ENCODE results near the gene SLC7A7. TPM values are rescaled to one million over a fixed set of nuclear protein-coding genes. Genes with fewer than 3 reads are reported as not detected.

The SLC7A7 gene
- total and polyA plus RNA-seq, 4 donors = 2.8 to 14.3 (median 8.8) TPM

DNA sequence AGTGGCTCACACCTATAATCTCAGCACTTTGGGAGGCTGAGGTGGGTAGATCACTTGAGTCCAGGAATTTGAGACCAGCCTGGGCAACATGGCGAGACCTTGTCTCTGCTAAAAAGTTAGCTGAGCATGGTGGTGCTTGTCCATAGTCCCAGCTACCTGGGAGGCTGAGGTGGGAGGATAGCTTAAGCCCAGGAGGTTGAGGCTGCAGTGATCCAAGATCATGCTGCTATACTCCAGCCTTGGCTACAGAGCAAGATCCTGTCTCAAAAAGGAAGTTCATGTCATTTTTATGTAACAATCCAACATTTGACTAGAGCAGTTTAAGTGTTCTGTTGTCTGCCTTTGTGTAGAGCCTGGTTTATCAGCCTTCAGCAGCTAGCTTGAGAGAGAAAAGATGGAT lies 42.5 kb downstream of the SLC7A7 start:
- H3K27me3 ChIP-seq (ENCODE audit: control insufficient read depth in 4 of 4, insufficient read depth in 4 of 4, low read length in 3 of 4) = no peaks in the 10 kb centered on the region
- WGBS = 98% methylated on average over 1 of the region's 1 CpG
- DNase-seq (ENCODE audit: low spot score) = no peak

DNA sequence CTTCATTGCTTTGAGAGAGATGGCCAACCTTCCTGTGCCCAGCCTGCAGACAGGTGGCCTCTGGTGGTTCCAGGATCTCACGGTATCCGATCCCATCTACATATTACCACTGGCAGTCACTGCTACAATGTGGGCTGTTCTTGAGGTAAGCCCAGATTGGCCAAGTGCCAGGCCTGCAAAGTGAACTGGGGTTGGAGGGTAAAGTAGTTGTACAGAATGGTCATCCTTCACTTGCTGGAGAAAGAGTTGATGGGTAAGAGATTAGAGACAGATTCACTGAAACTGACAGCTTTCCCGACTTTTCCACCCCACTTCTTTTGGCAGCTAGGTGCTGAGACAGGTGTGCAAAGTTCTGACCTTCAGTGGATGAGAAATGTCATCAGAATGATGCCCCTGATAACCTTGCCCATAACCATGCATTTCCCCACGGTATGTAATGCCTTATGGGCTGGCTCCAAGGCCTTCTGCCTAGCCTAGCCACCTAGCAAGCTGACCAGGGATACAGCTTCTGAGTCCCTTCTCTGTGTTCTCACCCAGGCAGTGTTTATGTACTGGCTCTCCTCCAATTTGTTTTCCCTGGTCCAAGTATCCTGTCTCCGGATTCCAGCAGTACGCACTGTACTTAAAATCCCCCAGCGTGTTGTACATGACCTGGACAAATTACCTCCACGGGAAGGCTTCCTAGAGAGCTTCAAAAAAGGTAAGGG lies 44.6 kb downstream of the SLC7A7 start:
- Histone ChIP-seq H3K36me3 (ENCODE audit: control insufficient read depth in 4 of 4, insufficient read depth in 3 of 4, low read depth in 1 of 4, low read length in 3 of 4) (peaks cover 14 to 52% (median 34%) of the 10 kb centered on the region in 4 donors), H3K27me3 (ENCODE audit: control insufficient read depth in 4 of 4, insufficient read depth in 4 of 4, low read length in 3 of 4) (no peaks in the 10 kb centered on the region), H3K4me3 (ENCODE audit: low read depth in 1 of 3, low read length in 3 of 3) (no peak overlapping the region), H3K4me1 (ENCODE audit: control insufficient read depth in 4 of 4, insufficient read depth in 4 of 4, low read length in 3 of 4) (peaks cover 0 to 18% (median 10%) of the 10 kb centered on the region in 4 donors), H3K27ac (ENCODE audit: low read depth in 1 of 2, low read length in 2 of 2) (no peak overlapping the region), H3K9ac (ENCODE audit: low read depth in 1 of 2, low read length in 2 of 2) (no peak overlapping the region), H3K9me3 (ENCODE audit: control insufficient read depth in 4 of 4, low read length in 3 of 4) (no peaks in the 10 kb centered on the region)
- no peak for DNase-seq (ENCODE audit: low spot score)
- WGBS = 90% methylated on average over 8 of the region's 8 CpGs
- TF ChIP-seq FOXA2 (IDR thresholded peaks at IDR 0.05) (no peak), NR2F2 (IDR thresholded peaks at IDR 0.05) (no peak), FOXA1 (IDR thresholded peaks at IDR 0.05) (no peak), RAD21 (IDR thresholded peaks at IDR 0.05) (no peak), YY1 (IDR thresholded peaks at IDR 0.05) (no peak), HNF4A (conservative IDR thresholded peaks at IDR 0.05) (no peak)
- TF ChIP-seq, protein P1, sequence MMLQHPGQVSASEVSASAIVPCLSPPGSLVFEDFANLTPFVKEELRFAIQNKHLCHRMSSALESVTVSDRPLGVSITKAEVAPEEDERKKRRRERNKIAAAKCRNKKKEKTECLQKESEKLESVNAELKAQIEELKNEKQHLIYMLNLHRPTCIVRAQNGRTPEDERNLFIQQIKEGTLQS (IDR thresholded peaks at IDR 0.05) = no peak
- TF ChIP-seq, protein P2, sequence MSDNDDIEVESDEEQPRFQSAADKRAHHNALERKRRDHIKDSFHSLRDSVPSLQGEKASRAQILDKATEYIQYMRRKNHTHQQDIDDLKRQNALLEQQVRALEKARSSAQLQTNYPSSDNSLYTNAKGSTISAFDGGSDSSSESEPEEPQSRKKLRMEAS (IDR thresholded peaks at IDR 0.05) = no peak
- TF ChIP-seq, protein P3, sequence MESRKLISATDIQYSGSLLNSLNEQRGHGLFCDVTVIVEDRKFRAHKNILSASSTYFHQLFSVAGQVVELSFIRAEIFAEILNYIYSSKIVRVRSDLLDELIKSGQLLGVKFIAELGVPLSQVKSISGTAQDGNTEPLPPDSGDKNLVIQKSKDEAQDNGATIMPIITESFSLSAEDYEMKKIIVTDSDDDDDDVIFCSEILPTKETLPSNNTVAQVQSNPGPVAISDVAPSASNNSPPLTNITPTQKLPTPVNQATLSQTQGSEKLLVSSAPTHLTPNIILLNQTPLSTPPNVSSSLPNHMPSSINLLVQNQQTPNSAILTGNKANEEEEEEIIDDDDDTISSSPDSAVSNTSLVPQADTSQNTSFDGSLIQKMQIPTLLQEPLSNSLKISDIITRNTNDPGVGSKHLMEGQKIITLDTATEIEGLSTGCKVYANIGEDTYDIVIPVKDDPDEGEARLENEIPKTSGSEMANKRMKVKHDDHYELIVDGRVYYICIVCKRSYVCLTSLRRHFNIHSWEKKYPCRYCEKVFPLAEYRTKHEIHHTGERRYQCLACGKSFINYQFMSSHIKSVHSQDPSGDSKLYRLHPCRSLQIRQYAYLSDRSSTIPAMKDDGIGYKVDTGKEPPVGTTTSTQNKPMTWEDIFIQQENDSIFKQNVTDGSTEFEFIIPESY (IDR thresholded peaks at IDR 0.05) = no peak

More for the DNA sequence above, 42.5 kb downstream of the SLC7A7 start:
- Histone ChIP-seq H3K4me3 (ENCODE audit: low read depth in 1 of 3, low read length in 3 of 3) (no peak overlapping the region), H3K27ac (ENCODE audit: low read depth in 1 of 2, low read length in 2 of 2) (no peak overlapping the region), H3K9ac (ENCODE audit: low read depth in 1 of 2, low read length in 2 of 2) (no peak overlapping the region), H3K4me1 (ENCODE audit: control insufficient read depth in 4 of 4, insufficient read depth in 4 of 4, low read length in 3 of 4) (peaks cover 0 to 8% (median 4%) of the 10 kb centered on the region in 4 donors), H3K36me3 (ENCODE audit: control insufficient read depth in 4 of 4, insufficient read depth in 3 of 4, low read depth in 1 of 4, low read length in 3 of 4) (peaks cover 14 to 52% (median 34%) of the 10 kb centered on the region in 4 donors), H3K9me3 (ENCODE audit: control insufficient read depth in 4 of 4, low read length in 3 of 4) (no peaks in the 10 kb centered on the region)
- TF ChIP-seq NR2F2 (IDR thresholded peaks at IDR 0.05) (no peak), FOXA1 (IDR thresholded peaks at IDR 0.05) (no peak), JUND (IDR thresholded peaks at IDR 0.05) (no peak), HNF4G (IDR thresholded peaks at IDR 0.05) (no peak), FOXA2 (IDR thresholded peaks at IDR 0.05) (no peak), YY1 (IDR thresholded peaks at IDR 0.05) (no peak)
- TF ChIP-seq, protein P4, sequence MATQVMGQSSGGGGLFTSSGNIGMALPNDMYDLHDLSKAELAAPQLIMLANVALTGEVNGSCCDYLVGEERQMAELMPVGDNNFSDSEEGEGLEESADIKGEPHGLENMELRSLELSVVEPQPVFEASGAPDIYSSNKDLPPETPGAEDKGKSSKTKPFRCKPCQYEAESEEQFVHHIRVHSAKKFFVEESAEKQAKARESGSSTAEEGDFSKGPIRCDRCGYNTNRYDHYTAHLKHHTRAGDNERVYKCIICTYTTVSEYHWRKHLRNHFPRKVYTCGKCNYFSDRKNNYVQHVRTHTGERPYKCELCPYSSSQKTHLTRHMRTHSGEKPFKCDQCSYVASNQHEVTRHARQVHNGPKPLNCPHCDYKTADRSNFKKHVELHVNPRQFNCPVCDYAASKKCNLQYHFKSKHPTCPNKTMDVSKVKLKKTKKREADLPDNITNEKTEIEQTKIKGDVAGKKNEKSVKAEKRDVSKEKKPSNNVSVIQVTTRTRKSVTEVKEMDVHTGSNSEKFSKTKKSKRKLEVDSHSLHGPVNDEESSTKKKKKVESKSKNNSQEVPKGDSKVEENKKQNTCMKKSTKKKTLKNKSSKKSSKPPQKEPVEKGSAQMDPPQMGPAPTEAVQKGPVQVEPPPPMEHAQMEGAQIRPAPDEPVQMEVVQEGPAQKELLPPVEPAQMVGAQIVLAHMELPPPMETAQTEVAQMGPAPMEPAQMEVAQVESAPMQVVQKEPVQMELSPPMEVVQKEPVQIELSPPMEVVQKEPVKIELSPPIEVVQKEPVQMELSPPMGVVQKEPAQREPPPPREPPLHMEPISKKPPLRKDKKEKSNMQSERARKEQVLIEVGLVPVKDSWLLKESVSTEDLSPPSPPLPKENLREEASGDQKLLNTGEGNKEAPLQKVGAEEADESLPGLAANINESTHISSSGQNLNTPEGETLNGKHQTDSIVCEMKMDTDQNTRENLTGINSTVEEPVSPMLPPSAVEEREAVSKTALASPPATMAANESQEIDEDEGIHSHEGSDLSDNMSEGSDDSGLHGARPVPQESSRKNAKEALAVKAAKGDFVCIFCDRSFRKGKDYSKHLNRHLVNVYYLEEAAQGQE (IDR thresholded peaks at IDR 0.05) = no peak
- TF ChIP-seq, protein P1 (IDR thresholded peaks at IDR 0.05) = no peak

Measured in liver (tissue), 9 donors.